ENCODE data around the gene DCT.
"Not testable (repeated sequence)": the region's sequence is repeated elsewhere in the genome, so short reads cannot be mapped to it uniquely, and the experiment has no call there.

The DCT gene

GRCh38 chr13:94479616-94480015, at the start of gene DCT:
DCT (minus strand) TSS chr13:94479682; CDS start chr13:94479255, 427 bp downstream.
- DNase-seq (ENCODE audit: low read depth in 2 of 2, low spot score in 1 of 2), result no peak

DNA sequence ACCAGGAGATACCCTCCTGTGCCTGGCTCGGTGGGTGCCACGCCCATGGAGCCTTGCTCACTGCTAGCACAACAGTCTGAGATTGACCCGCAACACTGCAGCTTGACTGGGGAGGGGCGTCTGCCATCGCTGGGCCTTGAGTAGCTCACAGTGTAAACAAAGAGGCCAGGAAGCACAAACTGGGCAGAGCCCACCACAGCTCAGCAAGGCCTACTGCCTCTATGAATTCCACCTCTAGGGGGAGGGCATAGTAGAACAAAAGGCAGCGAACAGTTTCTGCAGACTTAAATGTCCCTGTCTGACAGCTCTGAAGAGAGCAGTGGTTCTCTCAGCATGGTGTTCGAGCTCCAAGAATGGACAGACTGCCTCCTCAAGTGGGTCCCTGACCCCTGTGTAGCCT, 47.5 kb upstream of the DCT start:
- not testable (repeated sequence) for DNase-seq (ENCODE audit: low read depth in 2 of 2, low spot score in 1 of 2)

DNA sequence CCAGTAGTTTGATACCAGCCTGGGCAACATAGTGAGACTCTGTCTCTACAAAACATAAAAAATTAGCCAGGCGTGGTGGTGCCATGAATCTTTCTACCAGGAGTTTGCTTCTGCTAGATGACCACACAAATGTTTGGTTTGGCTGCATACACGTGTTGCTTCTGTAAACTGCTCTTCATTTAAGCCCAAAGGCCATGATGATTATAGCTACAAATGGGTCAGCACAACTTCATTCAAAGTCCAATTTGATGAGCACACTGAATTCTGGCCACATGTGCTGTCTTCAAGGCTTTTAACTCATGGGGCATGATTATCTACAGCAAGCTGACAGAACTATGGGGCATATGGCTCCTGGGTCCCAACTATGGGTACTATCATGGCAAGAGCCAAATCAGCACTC, 46.3 kb upstream of the DCT start:
- no peak for DNase-seq (ENCODE audit: low read depth in 2 of 2, low spot score in 1 of 2)

- DNase-seq (ENCODE audit: low read depth in 2 of 2, low spot score in 1 of 2), result no peak
Observed at GRCh38 chr13:94524407-94524806, 44.9 kb upstream of the DCT start.

GRCh38 chr13:94520001-94520400, 40.5 kb upstream of the DCT start:
- DNase-seq (ENCODE audit: low read depth in 2 of 2, low spot score in 1 of 2), result no peak

DNA sequence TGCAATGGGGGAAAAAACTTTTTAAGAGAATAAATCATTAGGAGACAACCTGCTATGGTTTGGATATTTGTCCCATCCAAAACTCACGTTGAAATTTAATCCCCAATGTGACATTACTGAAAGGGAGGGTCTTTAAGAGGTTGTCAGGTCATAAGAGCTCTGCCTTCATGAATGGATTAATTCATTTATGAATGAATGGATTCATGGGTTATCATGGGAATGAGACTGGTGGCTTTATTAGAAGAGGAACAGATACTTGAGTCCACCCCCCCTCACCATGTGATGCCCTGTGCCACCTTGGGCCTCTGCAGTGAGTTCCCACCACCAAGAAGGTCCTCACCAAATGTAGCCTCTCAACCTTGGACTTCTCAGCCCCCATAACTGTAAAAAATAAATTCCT, 37.0 kb upstream of the DCT start:
- no peak for DNase-seq (ENCODE audit: low read depth in 2 of 2, low spot score in 1 of 2)

- DNase-seq (ENCODE audit: low read depth in 2 of 2, low spot score in 1 of 2), result no peak
Observed at GRCh38 chr13:94515911-94516310, 36.4 kb upstream of the DCT start.

DNA sequence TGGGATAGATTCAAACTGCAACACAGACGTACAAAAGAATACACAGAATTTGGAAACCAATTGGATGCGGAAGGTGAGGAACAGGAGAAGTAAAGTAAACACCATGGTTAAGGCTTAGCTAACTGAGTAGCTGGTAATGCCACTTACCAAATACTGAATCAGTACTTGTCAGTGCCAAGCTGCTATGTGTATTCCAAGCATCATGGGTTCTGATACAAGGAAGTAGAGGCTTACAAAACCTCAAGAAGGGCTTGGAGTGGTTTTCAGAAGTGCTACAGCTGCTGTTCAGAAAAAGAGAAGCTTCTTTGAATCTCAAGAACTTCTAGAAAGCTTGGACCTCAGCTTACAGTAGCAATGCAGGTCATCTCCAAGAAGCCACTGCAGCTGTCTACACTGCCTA, 35.9 kb upstream of the DCT start:
- no peak for DNase-seq (ENCODE audit: low read depth in 2 of 2, low spot score in 1 of 2)

DNA sequence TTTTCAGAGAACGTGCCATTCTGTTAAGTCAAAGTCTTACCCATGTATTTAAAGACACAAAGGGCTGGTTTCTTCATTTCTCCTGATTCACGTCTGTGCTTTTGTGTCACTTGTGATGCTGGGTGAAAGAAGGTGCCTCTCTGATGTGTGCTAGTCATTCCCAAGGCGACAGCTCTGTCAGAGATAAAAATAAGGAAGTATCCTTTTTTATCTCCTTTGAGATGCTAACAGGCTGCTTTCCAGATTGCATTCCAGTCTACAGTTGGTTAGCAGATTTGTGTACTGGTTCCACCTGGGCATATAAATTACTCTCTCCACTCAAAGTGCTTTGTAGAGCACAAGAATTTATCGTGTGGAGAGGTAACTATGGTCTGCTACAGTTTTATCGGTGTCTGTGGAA, 33.5 kb upstream of the DCT start:
- no peak for DNase-seq (ENCODE audit: low read depth in 2 of 2, low spot score in 1 of 2)

GRCh38 chr13:94505730-94506129, 26.2 kb upstream of the DCT start:
- DNase-seq (ENCODE audit: low read depth in 2 of 2, low spot score in 1 of 2), result no peak

DNA sequence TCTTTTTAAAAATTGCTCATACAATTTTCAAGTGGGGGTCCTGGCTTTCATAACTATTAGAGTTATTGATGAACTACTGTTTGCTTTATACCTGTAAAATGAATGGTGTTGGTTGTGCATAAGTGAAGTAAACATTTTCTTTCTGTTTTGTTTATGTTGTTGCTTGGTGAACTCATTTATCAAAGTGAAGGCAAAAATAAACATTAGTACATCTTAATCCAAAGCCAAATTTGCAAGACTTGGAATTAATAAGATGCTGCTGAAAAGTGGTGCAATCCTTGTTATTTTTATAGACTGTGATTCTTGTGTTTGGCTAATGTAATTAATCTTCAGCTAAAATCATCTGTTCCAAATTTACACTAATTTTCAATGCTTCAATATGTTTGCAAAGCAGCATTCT, 24.4 kb upstream of the DCT start:
- no peak for DNase-seq (ENCODE audit: low read depth in 2 of 2, low spot score in 1 of 2)

DNA sequence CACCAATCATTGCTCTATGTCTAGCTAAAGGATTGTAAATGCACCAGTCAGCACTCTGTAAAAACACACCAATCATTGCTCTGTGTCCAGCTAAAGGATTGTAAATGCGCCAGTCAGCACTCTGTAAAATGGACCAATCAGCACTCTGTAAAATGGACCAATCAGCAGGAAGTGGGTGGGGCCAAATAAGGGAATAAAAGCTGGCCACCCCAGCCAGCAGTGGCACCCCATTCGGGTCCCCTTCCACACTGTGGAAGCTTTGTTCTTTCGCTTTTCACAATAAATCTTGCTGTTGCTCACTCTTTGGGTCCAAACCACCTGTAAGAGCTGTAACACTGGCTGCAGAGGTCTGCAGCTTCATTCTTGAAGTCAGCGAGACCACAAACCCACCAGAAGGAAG, 19.3 kb upstream of the DCT start:
- not testable (repeated sequence) for DNase-seq (ENCODE audit: low read depth in 2 of 2, low spot score in 1 of 2)

DNA sequence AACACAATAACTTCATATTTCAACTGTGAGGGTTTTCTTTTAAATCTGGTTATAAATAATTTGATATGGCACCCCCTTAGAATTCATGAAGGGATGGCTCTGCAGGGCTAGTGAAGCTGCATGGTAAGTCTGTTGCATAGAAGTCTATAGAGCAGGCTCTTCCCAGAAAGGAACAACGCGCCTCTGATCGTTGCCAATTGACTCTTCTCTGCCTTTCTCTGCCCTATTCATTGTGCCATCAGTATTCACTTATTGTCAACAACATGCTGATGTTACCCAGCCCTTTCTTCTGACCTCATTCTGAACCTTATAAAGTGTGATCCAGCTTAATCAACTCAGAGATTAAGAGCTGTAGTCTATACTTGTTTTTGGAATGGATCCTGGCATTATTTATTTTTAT, 16.3 kb upstream of the DCT start:
- DNase-seq (ENCODE audit: low read depth in 2 of 2, low spot score in 1 of 2), result no peak

GRCh38 chr13:94494026-94494425, 14.5 kb upstream of the DCT start:
- no peak for DNase-seq (ENCODE audit: low read depth in 2 of 2, low spot score in 1 of 2)

GRCh38 chr13:94487043-94487442, 7.6 kb upstream of the DCT start:
- no peak for DNase-seq (ENCODE audit: low read depth in 2 of 2, low spot score in 1 of 2)

GRCh38 chr13:94483970-94484369, 4.5 kb upstream of the DCT start:
- no peak for DNase-seq (ENCODE audit: low read depth in 2 of 2, low spot score in 1 of 2)

DNA sequence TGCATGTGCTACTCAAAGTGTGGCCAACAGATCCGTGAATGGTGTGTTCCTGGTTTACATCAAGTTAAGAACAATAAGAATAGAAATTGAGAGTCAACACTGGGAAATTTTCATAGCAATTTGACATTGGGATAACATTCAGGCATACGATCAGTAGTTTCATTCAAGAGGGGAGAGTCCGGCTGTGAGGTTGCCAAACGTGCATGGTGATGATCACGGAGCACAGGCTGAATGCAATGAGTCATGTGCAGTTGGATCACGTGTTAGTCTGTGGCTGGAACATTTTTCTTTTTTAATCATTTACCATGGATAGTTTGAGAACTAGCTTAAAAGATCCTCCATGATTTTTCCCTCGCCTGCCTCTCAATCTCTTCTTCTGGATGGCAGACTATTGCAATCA, 2.5 kb upstream of the DCT start:
- no peak for DNase-seq (ENCODE audit: low read depth in 2 of 2, low spot score in 1 of 2)

DNA sequence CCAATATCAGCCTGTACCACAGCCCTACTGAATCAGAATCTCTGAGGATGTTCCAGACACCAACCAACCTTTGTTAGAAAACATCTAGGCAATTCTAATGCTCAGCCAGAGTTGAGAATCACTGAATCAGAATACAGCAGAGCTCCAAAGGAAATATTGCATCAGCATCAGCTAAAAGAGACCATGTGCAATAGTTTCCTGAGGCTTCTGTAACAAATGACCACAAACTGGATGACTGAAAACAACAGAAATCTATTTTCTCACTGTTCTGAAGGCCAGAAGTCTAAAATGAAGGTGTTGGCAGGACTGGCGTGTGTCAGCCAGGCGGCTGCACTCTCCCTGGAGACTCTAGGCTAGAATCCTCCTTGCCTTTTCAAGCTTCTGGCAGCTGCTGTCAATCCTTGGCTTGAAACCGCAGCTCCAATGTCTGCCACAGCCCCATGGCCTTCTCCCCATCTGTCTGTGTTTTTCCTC, 1.2 kb upstream of the DCT start:
- no peak for DNase-seq (ENCODE audit: low read depth in 2 of 2, low spot score in 1 of 2)

DNA sequence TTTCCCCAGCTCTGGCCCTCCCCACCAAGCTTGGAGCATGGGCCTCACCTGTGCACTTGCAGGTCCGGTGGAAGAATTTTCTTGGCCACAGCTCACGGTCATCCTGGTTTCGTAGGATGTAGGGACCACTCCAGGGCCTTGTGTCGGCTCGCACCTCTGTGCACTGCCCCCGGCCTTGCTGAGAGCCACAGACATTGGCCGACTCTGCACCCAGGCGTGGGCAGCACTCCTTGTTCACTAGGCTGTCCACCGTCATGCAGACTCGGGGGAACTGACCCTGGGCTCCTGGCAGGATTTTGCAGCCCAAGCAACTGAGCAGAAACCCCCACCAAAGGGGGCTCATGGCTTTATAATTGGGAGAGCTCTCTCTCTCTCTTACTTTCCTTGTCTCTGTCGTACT, 569 bp downstream of the DCT start:
- DNase-seq (ENCODE audit: low read depth in 2 of 2, low spot score in 1 of 2), result no peak

- DNase-seq (ENCODE audit: low read depth in 2 of 2, low spot score in 1 of 2), result no peak
Observed at GRCh38 chr13:94470126-94470525, 9.4 kb downstream of the DCT start.

GRCh38 chr13:94464771-94465170, 14.7 kb downstream of the DCT start:
- peak in 1 of 2 donors; percentile 31 for DNase-seq (ENCODE audit: low read depth in 2 of 2, low spot score in 1 of 2)

DNA sequence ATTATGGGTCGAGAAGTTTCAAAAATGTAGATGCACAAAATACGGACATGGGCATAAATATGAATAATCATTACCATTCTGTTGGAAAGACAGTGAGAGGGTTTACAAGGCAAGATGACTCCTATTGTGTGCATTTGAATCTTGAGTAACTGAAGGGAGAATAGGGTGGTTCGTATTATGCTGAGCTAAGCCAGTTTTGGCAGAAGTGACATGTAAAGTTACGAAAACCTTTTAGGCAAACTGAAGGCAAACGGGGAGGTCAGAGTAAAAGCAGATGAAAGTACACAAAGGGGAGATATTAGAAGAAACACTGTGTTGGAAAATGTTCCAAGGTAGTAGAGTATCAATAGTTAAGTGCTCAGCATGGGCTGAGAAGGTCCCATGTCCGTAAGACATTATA, 16.8 kb downstream of the DCT start:
- DNase-seq (ENCODE audit: low read depth in 2 of 2, low spot score in 1 of 2), result no peak

DNA sequence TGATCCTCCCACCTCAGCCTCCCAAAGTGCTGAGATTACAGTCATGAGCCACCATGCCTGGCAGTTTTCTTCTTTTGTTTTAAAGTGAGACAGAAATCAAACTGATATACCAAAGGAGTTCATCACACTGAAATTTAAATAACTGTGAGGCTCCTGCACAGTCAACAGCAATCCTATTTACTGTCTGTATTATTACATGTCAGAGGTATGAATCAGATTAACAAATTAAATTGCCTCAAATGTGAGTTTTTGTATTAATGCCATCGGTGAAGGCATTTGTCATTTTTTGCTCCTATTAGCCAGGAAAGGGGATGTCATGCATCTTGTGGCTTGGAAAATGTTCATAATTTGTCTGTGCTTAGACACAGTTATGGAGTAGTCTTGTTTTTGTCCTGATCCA, 20.4 kb downstream of the DCT start:
- DNase-seq (ENCODE audit: low read depth in 2 of 2, low spot score in 1 of 2), result no peak

DNA sequence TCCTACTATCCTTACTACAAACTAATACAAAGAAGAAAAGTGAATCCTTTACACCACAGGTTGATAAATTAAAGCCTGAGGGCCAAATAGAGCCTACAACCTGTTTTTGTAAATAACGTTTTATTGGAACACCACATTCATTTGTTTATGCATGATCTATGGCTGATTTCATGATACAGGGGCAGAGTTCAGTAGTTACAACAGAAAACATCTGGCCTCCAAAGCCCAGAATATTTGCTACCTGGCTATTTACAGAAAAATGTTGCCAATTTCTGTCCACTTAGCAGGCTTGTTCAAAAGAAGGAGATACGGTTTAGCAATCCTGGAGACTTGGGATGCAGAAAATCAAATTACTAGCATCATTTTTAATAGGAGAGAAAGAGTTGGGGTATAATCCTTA, 24.1 kb downstream of the DCT start:
- no peak for DNase-seq (ENCODE audit: low read depth in 2 of 2, low spot score in 1 of 2)

Data from stimulated activated CD8-positive, alpha-beta memory T cell treated with anti-CD3 and anti-CD28 coated beads, Interleukin-4, amount 100 ng/mL, for 4 hours (primary cell).